NOMO-1 (cell line): ENCODE data around the gene KLF6.

Experiments used
- DNase-seq, 2 experiments: peaks; one replicate each; lab custom pipeline; 2025; ENCODE audit not compliant: unreplicated experiment in 2 of 2; lab: John Stamatoyannopoulos, UW

Gene KLF6

DNA sequence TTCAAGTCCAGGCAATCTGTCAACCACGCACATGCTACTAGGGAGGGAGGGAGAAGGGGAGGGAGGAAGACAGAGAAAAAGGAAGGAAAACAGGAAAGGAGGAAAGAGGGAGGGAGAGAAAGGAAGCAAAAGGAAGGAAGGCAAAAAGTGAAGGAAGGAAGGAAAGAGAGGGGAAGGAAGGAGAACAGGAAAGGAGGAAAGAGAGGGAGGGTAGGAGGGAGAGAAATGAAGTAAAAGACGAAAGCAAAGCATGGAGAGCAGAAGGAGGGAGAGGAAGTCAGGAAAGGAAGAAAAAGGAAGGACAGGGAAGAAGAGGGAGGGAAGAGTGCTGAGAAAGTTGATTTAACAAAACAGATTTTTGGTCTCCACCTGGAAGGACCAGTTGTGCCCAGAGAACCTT is 25.6 kb downstream of the KLF6 start:
- no peak for DNase-seq

DNA sequence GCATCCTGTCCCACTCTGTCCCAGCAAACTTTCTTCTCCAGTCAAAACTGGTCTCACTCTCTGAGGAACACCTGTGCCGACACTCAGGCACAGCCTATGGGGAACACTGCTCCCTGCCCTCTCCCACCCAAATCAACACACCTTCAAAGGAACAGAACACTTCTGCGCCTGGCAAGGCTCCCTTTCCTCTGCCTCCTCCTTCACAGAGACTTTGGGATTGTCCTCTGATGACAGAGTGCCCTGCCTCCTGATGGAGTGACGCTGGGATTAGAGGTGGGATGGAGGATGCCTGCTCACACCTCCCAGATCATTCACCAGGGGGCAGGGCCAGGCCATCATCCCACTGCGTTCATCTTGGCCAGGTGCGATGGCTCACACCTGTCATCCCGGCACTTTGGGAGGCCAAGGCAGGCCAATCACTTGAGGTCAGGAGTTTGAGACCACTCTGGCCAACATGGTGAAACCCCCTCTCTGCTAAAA is 26.5 kb downstream of the KLF6 start:
- DNase-seq: no peak

DNA sequence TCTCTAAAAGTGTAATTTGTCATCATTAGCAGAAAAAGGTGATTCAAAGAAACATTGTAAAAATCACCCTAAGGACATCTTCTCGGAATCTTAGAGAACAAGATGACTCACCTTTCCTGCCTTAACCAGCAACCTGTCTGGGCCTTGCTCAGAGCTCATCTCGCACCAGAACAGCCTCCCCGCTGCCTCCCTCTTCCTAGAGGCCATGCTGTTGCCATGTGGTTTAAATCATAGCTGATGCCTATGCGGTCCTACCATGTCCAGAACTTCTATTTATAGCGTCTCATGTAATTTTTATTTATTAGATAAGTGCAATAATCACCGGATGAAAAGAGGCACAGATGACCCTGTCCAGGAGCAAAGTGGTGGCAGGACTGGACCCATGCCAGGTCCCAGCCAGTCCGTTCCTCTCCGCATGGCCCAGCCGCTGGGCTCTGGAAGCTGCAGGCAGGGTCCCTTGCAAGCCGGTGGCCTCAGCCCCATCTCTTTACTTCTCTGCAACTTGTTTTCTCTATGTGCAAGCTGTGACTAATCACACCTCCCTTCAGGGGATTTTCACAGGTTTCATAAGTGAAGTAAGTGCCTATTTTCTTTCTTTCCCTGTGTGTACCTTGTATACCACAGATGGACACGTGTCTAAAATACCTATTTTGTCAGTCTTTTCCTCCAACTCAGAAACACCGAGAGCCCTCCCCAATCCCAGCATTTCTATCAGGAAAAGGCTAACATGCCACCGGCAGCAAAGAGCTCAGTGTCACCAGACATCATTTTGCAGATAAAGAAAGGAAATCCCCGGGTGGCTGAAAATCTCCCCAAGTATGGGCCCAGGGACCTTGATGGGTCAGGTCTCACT is 27.1 kb downstream of the KLF6 start:
- DNase-seq: no peak

- DNase-seq: no peak
These were observed 27.8 kb downstream of the KLF6 start for GRCh38 chr10:3757250-3757637.

DNA sequence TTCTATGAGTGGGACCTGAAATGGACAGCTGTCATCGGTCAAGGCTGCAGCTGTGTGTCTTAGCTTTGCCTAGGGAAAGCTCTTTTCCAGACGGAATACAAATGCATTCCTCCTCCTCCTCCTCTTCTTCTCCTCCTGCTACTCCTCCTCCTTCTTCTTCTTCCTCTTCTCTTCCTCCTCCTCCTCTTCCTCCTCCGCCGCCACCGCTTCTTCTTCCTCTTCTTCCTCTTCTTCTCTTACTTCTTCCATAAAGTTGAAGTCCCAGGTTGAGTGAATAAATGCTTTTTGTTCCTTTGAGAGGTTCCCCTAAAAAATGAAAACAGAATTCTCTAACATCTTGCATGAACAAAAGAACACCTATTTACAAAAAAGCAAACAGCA is 28.7 kb downstream of the KLF6 start:
- DNase-seq: no peak

- DNase-seq: no peak
These were observed 29.3 kb downstream of the KLF6 start for GRCh38 chr10:3755440-3756359.

DNA sequence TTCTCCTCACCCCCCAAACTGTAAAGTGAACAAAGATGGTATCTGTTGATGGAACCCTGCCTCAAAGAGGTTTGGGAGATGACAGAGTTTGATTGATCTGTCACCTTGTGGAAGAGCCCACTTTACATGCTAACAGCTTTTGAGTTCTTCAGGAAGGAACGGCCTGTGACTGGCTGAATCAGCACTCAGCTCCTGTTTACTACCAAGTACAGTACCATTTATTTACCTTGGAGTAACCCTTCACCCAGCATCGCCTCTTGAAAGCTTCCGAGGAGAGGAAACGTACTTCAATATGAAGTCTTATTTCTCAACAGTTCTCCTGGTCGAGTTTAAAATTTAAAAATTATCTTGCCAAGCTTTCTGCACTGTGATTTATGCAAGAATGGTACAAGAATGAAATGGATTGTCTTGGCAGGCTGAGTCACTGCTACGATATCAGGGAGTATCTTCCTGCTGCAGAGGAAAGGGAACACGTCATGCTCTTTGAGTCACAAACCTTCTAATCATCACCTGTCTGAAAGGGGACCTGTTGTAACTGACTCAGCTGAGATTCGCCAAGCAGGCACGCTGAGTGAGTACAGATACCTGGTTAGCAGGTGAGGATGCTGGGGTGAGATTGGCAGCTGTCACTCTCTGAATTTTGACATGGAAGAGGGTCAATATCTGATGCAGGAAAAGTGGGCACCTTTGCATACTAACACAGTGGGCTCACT is 30.1 kb downstream of the KLF6 start:
- DNase-seq: peak in 1 of 2 experiments; percentile 13

DNA sequence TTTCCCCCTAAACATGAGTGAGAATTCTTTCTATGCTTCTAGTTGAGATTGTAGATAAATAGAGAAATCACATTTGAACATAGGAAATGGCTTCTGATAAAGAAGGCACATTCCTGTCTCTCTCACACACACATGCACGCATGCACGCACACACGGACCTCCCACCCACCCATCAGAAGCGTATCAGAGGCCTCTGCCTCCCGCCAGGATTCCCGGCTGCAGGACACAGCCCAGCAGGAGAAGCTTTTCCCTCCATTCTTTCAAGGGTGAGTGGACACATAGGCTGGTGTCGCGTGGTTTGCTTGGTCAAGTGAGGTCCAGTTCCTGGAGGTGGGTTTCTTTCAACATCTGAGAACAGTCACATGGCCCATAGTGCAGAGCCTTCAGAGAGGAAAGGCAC is 34.2 kb downstream of the KLF6 start:
- DNase-seq: no peak

GRCh38 chr10:3750006-3750816 is 34.8 kb downstream of the KLF6 start:
- peak in 1 of 2 experiments; percentile 68 for DNase-seq

DNA sequence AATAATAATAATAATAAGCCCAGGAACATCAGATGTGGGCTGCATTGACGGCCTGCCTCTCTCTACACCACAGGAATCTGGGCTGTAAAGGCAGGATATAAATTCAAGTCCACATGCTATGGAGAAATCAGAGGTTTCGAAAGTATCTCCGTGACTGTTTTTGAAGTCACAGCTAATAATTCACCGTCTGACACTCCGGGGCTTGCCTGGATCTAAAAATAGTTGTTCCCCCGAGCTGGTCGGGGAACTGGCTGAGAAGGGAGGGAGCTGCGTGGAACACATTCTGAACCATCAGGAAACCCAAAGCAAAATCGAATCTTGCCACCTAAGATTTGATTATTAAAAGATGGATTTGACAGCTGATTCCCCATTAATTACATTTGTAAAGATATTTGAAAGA is 35.4 kb downstream of the KLF6 start:
- DNase-seq: peak; percentile 81 to 94

GRCh38 chr10:3749011-3749410 is 36.0 kb downstream of the KLF6 start:
- no peak for DNase-seq

DNA sequence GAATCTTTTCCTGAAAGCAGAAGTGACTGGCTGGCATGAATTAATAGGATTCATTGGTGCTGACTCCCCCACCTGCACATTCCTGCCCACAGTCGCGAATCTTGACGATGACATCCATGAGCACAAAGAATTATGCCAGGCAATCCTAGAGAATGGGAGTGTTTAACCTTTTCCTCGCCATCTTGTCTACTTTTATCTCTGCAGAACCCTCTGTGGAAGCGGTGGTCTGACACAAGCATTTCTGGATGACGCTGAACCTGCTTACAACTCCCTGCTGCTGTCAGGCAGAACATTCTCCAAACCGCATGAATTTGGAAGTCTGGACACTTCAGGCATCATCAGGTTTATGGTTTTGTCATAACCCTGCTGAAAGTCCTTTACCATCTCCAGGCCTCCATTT is 36.5 kb downstream of the KLF6 start:
- no peak for DNase-seq

GRCh38 chr10:3747984-3748383 is 37.0 kb downstream of the KLF6 start:
- no peak for DNase-seq

GRCh38 chr10:3747248-3747960 is 37.6 kb downstream of the KLF6 start:
- no peak for DNase-seq

DNA sequence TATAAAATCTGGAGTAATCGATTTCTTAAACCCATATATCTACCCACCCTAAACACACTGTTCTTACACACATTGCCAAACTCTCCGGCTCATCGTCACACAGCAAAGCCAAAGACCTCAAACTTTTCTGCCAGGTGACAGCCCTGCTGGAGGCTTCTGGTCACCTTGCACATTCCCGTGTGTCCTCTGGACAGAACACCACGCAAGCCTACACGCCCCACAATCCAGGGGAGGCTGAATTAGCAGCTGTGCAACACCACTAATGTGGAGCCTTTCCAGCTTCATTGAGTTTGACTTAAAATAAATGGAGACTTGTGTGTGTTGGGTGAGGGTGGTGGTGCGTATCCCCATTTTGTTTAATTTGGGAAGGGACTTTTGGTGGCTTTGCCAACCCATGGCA is 38.4 kb downstream of the KLF6 start:
- no peak for DNase-seq

- no peak for DNase-seq
These were observed 39.5 kb downstream of the KLF6 start for GRCh38 chr10:3745521-3745920.

GRCh38 chr10:3741688-3742461 is 43.1 kb downstream of the KLF6 start:
- no peak for DNase-seq

DNA sequence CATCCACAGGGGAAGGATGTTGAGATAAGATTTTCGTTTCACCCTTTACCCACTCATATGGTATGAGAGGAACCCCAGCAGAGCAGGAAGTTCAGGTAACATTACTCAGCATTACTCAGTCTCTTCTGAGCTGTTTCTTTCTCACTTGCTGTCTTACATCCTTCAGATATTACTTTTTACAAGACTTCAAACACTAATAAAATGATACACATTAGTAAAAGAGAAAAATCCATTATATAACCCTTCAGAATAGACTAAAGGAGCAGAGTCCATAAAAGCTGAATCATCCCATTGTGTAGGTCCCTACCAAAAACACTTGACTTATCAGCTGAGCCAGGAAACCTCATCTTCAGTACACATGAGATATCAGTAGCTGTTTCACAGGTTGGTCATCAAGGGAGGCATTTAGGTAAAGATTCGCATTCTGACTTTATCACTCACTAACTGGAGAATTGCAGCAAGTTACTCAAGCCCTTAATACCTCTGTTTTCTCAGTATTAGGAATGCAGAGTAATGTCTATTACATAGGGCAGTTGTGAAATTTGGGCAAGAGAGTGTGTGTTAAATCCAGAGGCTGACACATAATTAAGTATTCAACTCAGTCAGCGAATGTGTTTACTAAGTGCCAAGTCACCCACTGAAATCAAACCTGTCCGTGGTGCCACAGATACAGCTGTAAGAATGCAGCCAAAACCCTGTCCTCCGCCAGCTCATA is 44.7 kb downstream of the KLF6 start:
- peak; percentile 47 to 72 for DNase-seq
